NCI-H128 (cell line): ENCODE measurements around the gene INTS7.
A peak's percentile ranks its signal among the peaks of the same experiment; 100 is the strongest.
"Not testable (repeated sequence)": the region's sequence is repeated elsewhere in the genome, so short reads cannot be mapped to it uniquely, and the experiment has no call there.

Experiments
- DNase-seq: peaks from one replicate; lab custom pipeline; 2025; ENCODE audit not compliant: unreplicated experiment; lab: John Stamatoyannopoulos, UW

Gene INTS7

GRCh38 chr1:212039622-212040021, 4.3 kb upstream of the INTS7 start:
- no peak for DNase-seq

GRCh38 chr1:212037900-212038299, 2.5 kb upstream of the INTS7 start:
- no peak for DNase-seq

- DNase-seq = no peak
Observed at GRCh38 chr1:212035835-212036605, 663 bp upstream of the INTS7 start.

GRCh38 chr1:212034516-212035122, 738 bp downstream of the INTS7 start:
- DNase-seq = no peak

- no peak for DNase-seq
Observed at GRCh38 chr1:212030936-212031528, 4.3 kb downstream of the INTS7 start.

- DNase-seq = not testable (repeated sequence)
Observed at GRCh38 chr1:212027727-212028126, 7.6 kb downstream of the INTS7 start.

GRCh38 chr1:212024469-212025149, 10.7 kb downstream of the INTS7 start:
- no peak for DNase-seq

- not testable (repeated sequence) for DNase-seq
Observed at GRCh38 chr1:212022908-212023307, 12.4 kb downstream of the INTS7 start.

GRCh38 chr1:212021563-212021962, 13.8 kb downstream of the INTS7 start:
- no peak for DNase-seq

- no peak for DNase-seq
Observed at GRCh38 chr1:212020975-212021374, 14.4 kb downstream of the INTS7 start.

GRCh38 chr1:212013672-212014071, 21.7 kb downstream of the INTS7 start:
- DNase-seq = no peak

- DNase-seq = peak; percentile 45
Observed at GRCh38 chr1:212012034-212012740, 23.2 kb downstream of the INTS7 start.

- no peak for DNase-seq
Observed at GRCh38 chr1:212010004-212010403, 25.4 kb downstream of the INTS7 start.

GRCh38 chr1:212009561-212009960, 25.8 kb downstream of the INTS7 start:
- DNase-seq = no peak

GRCh38 chr1:212007886-212008285, 27.5 kb downstream of the INTS7 start:
- DNase-seq = no peak

GRCh38 chr1:212007178-212007577, 28.2 kb downstream of the INTS7 start:
- no peak for DNase-seq

- DNase-seq = no peak
Observed at GRCh38 chr1:212004895-212005608, 30.3 kb downstream of the INTS7 start.

- no peak for DNase-seq
Observed at GRCh38 chr1:212002536-212002935, 32.8 kb downstream of the INTS7 start.

GRCh38 chr1:211997426-211997825, 37.9 kb downstream of the INTS7 start:
- DNase-seq = not testable (repeated sequence)

GRCh38 chr1:211991695-211992094, 43.7 kb downstream of the INTS7 start:
- no peak for DNase-seq
